Esophagus (tissue), 2 donors: ENCODE results near the gene NKPD1. TPM values are rescaled to one million over a fixed set of nuclear protein-coding genes. Genes with fewer than 3 reads are reported as not detected.
A peak's percentile ranks its signal among the peaks of the same experiment; 100 is the strongest.

Source experiments
- H3K27ac ChIP-seq, 2 donors: one replicate each; pipeline ENCODE4 v1.5.1; 2013; ENCODE audit warnings: low read depth in 2 of 2, mild to moderate bottlenecking in 2 of 2, inconsistent platforms in 1 of 2, low read length in 1 of 2, moderate library complexity in 1 of 2
- H3K27me3 ChIP-seq, 2 donors: one replicate each; pipeline ENCODE4 v1.6.1; 2013; ENCODE audit warnings: low read length in 2 of 2, control low read depth in 1 of 2, mild to moderate bottlenecking in 1 of 2; ENCODE audit not compliant: insufficient read depth in 2 of 2, control insufficient read depth in 1 of 2
- H3K36me3 ChIP-seq, 2 donors: one replicate each; pipeline ENCODE4 v1.6.1; 2013; ENCODE audit warnings: low read length in 1 of 2; ENCODE audit not compliant: control insufficient read depth in 2 of 2, insufficient read depth in 2 of 2
- H3K4me1 ChIP-seq, 2 donors: one replicate each; pipeline ENCODE4 v1.6.1; 2013; ENCODE audit warnings: low read length in 1 of 2; ENCODE audit not compliant: control insufficient read depth in 2 of 2, insufficient read depth in 2 of 2
- H3K4me3 ChIP-seq, 2 donors: one replicate each; pipeline ENCODE4 v1.5.1; 2013; ENCODE audit warnings: low read length in 2 of 2, mild to moderate bottlenecking in 2 of 2, low read depth in 1 of 2, moderate library complexity in 1 of 2
- H3K9me3 ChIP-seq, 2 donors: one replicate each; pipeline ENCODE4 v1.6.1; 2013; ENCODE audit warnings: mild to moderate bottlenecking in 2 of 2, low read depth in 1 of 2, low read length in 1 of 2, moderate library complexity in 1 of 2; ENCODE audit not compliant: control insufficient read depth in 2 of 2, insufficient read depth in 1 of 2
- WGBS, 2 donors: extraction: QIAGEN DNeasy Blood & Tissue Kit; methylation state at CpG; one replicate each; pipeline ENCODE4 v1.1.7; 2013; 5-methylcytosine and 5-hydroxymethylcytosine counted together
- polyA plus RNA-seq, 2 donors: library from polyadenylated mRNA; stranded (reverse); fragments of 200-250 nt; gene quantifications; one replicate each; pipeline ENCODE4 v1.2.3, GENCODE V29; 2013
- donor health status: healthy with polysubstance abuse.
- donor health status: Bipolar disorder and iron deficiency.

The NKPD1 gene
- polyA plus RNA-seq: 1 to 10 TPM in 1 of 2 donors, under 1 TPM in 1; 0.61 to 1.3 TPM

- no peaks in the 10 kb centered on the region for H3K27me3 ChIP-seq
- H3K36me3 ChIP-seq: no peaks in the 10 kb centered on the region
- H3K27ac ChIP-seq: no peak within 1 kb of the TSS
- peak within 1 kb of the TSS in 1 of 2 donors; percentile 7 for H3K4me3 ChIP-seq
- no peaks in the 10 kb centered on the region for H3K9me3 ChIP-seq
- peaks cover 16 to 59% of the 10 kb centered on the region in 2 donors for H3K4me1 ChIP-seq
- WGBS, 2 donors: 37 to 39% methylated on average over 28 to 29 of the region's 29 CpGs
Measured at GRCh38 chr19:45160870-45161737, at the start of gene NKPD1. Gene NKPD1, minus strand, starts transcription at chr19:45160982. Its CDS starts 832 bp downstream, at chr19:45160150.

- no peak overlapping the region for H3K4me3 ChIP-seq
- H3K4me1 ChIP-seq: peaks cover 0 to 7% of the 10 kb centered on the region in 2 donors
- H3K9me3 ChIP-seq: no peaks in the 10 kb centered on the region
- WGBS, 2 donors: 89 to 91% methylated on average over 3 of the region's 3 CpGs
- no peaks in the 10 kb centered on the region for H3K27me3 ChIP-seq
- no peak overlapping the region for H3K27ac ChIP-seq
- H3K36me3 ChIP-seq: no peaks in the 10 kb centered on the region
Measured at GRCh38 chr19:45206328-45206727, 45.5 kb upstream of the NKPD1 start.

GRCh38 chr19:45205810-45206209 is 45.0 kb upstream of the NKPD1 start:
- H3K27me3 ChIP-seq: no peaks in the 10 kb centered on the region
- H3K27ac ChIP-seq: no peak overlapping the region
- H3K36me3 ChIP-seq: no peaks in the 10 kb centered on the region
- no peaks in the 10 kb centered on the region for H3K9me3 ChIP-seq
- H3K4me1 ChIP-seq: peaks cover 0 to 7% of the 10 kb centered on the region in 2 donors
- 83 to 89% methylated on average over 12 of the region's 12 CpGs for WGBS, 2 donors
- H3K4me3 ChIP-seq: no peak overlapping the region

- H3K36me3 ChIP-seq: no peaks in the 10 kb centered on the region
- peaks cover 0 to 7% of the 10 kb centered on the region in 2 donors for H3K4me1 ChIP-seq
- no peak overlapping the region for H3K4me3 ChIP-seq
- H3K27me3 ChIP-seq: no peaks in the 10 kb centered on the region
- H3K9me3 ChIP-seq: no peaks in the 10 kb centered on the region
- H3K27ac ChIP-seq: peak overlapping the region in 1 of 2 donors; percentile 57
- 46 to 52% methylated on average over 6 of the region's 6 CpGs for WGBS, 2 donors
Measured at GRCh38 chr19:45202637-45203036, 41.9 kb upstream of the NKPD1 start.

DNA sequence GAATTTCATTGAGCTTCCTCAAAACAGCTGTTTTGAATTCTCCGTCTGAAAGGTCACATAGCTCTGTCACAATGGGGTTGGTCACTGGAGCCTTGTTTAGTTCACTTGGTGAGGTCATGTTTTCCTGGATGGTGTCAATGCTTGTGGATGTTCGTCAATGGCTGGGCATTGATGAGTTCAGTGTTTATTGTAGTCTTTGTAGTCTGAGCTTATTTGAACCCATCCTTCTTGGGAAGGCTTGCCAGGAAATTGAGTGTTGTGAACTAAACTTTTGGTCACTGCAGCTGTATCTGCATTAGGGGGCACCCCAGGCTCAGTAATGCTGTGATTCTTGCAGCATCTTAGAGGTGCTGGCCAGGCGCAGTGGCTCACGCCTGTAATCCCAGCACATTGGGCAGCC is 39.8 kb upstream of the NKPD1 start:
- 59 to 81% methylated on average over 4 of the region's 4 CpGs for WGBS, 2 donors
- Histone ChIP-seq H3K36me3 (no peaks in the 10 kb centered on the region), H3K27ac (no peak overlapping the region), H3K4me1 (peaks cover 0 to 7% of the 10 kb centered on the region in 2 donors), H3K9me3 (no peaks in the 10 kb centered on the region), H3K27me3 (no peaks in the 10 kb centered on the region), H3K4me3 (no peak overlapping the region)

DNA sequence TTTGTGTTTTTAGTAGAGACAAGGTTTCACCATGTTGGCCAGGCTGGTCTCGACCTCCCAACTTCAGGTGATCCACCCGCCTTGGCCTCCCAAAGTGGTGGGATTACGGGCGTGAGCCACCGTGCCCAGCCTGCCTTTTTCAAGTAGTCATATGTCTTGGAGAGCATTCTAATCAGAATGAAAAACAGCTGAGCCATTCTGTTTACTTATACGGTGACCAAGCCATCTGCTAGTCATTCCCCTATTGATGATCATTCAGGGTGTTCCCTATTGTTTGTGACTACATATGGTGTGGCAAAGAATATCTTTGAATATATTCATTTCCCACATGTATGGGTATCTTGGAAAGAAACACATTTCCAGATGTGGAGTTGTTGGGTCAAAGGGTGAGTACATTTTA is 35.0 kb upstream of the NKPD1 start:
- no peaks in the 10 kb centered on the region for H3K36me3 ChIP-seq
- 77 to 89% methylated on average over 6 of the region's 6 CpGs for WGBS, 2 donors
- H3K4me3 ChIP-seq: no peak overlapping the region
- no peaks in the 10 kb centered on the region for H3K9me3 ChIP-seq
- no peaks in the 10 kb centered on the region for H3K27me3 ChIP-seq
- H3K27ac ChIP-seq: no peak overlapping the region
- H3K4me1 ChIP-seq: no peaks in the 10 kb centered on the region

- Histone ChIP-seq H3K27me3 (no peaks in the 10 kb centered on the region), H3K36me3 (no peaks in the 10 kb centered on the region), H3K9me3 (no peaks in the 10 kb centered on the region), H3K4me1 (no peaks in the 10 kb centered on the region), H3K27ac (no peak overlapping the region), H3K4me3 (no peak overlapping the region)
- 55 to 69% methylated on average over 4 of the region's 4 CpGs for WGBS, 2 donors
Measured at GRCh38 chr19:45191375-45191774, 30.6 kb upstream of the NKPD1 start.

DNA sequence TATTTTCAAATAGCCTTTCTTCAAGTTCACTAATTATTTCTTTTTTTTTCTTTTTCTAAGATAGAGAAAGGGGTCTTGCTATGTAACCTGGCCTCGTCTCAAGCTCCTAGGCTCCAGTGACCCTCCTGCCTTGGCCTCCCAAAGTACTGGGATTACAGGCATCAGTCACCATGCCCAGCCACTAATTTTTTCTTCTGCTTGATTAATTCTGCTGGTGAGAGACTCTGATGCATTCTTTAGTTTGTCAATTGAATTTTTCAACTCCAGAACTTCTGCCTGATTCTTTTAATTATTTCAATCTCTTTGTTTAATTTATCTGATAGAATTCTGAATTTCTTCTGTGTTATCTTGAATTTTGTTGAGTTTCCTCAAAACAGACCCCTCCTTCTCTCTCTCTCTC is 29.2 kb upstream of the NKPD1 start:
- H3K36me3 ChIP-seq: no peaks in the 10 kb centered on the region
- H3K4me1 ChIP-seq: no peaks in the 10 kb centered on the region
- no peaks in the 10 kb centered on the region for H3K9me3 ChIP-seq
- H3K27me3 ChIP-seq: no peaks in the 10 kb centered on the region
- H3K4me3 ChIP-seq: no peak overlapping the region
- WGBS, 2 donors: 91 to 100% methylated on average over 1 of the region's 1 CpG
- H3K27ac ChIP-seq: no peak overlapping the region

- Histone ChIP-seq H3K27me3 (no peaks in the 10 kb centered on the region), H3K4me3 (no peak overlapping the region), H3K36me3 (no peaks in the 10 kb centered on the region), H3K9me3 (no peaks in the 10 kb centered on the region), H3K27ac (no peak overlapping the region), H3K4me1 (no peaks in the 10 kb centered on the region)
- 45 to 48% methylated on average over 12 of the region's 12 CpGs for WGBS, 2 donors
Measured at GRCh38 chr19:45187421-45188100, 26.8 kb upstream of the NKPD1 start.
